ENCODE measurements around the gene DCAKD.

DNA sequence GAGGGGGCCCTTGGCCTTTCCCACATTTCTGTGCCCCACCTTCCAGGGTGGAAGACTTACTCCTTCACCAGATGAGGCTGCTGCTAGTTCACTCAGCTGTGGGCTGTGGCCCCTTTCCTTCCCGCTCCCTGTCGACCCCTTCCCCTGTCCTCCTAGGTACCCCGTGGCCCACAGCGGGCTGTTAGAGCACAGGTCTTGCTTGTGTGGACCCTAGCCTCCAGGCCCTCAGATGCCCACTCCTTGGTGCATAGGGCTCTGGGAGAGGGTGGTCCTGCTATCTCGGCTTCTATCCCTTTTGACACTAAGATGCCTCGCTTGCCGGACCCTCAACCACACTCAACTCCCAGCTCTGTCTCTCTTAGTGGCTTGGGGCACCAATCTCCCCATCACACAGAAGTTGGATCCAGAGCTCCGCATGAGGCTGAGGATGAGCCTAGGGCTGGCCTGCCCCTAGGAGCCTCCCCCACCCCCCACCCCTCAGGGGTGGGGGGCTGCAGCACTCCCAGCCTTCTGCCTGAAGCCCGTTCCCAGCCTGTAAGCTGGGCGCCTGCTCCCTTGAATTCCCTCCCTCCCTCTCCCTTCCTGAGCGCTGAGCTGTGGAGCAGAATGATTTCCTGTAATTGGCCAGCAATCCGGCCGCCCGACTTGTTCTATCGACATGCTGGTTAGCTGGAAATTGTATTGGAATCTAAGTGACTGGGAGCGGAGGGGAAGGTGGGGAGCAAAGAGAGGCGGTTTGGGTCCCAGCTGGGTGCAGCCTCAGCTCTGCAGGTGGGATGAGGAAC lies 30.9 kb downstream of the DCAKD start:
- no peak for TF ChIP-seq JUN (IDR thresholded peaks at IDR 0.05; ENCODE audit: borderline replicate concordance, insufficient read depth, insufficient read length, low read depth)
- no peak for TF ChIP-seq MYC (IDR thresholded peaks at IDR 0.05; ENCODE audit: low read depth, low read length)
- TF ChIP-seq, protein P1, sequence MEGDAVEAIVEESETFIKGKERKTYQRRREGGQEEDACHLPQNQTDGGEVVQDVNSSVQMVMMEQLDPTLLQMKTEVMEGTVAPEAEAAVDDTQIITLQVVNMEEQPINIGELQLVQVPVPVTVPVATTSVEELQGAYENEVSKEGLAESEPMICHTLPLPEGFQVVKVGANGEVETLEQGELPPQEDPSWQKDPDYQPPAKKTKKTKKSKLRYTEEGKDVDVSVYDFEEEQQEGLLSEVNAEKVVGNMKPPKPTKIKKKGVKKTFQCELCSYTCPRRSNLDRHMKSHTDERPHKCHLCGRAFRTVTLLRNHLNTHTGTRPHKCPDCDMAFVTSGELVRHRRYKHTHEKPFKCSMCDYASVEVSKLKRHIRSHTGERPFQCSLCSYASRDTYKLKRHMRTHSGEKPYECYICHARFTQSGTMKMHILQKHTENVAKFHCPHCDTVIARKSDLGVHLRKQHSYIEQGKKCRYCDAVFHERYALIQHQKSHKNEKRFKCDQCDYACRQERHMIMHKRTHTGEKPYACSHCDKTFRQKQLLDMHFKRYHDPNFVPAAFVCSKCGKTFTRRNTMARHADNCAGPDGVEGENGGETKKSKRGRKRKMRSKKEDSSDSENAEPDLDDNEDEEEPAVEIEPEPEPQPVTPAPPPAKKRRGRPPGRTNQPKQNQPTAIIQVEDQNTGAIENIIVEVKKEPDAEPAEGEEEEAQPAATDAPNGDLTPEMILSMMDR (IDR thresholded peaks at IDR 0.05; ENCODE audit: extremely low read depth in 1 of 2, insufficient read depth in 1 of 2, low read depth in 1 of 2, low read length in 2 of 2): no peak
- no peak for TF ChIP-seq EZH2 (IDR thresholded peaks at IDR 0.05; ENCODE audit: borderline replicate concordance, low read depth, low read length, severe bottlenecking)
